Type B pancreatic cell (in vitro differentiated cells): ENCODE data around the gene NCOA7. TPM values are rescaled to one million over a fixed set of nuclear protein-coding genes. Genes with fewer than 3 reads are reported as not detected.

Source experiments
- DNase-seq: peaks from one replicate; pipeline ENCODE4 v3.0.0; 2021; ENCODE audit warnings: mixed read lengths; ENCODE audit not compliant: unreplicated experiment; ENCODE audit errors: extremely low spot score
- H3K27ac Mint-ChIP-seq: 2 replicates; pipeline ENCODE4 v1.8.0; 2021; ENCODE audit warnings: mild to moderate bottlenecking, mixed read lengths
- H3K27me3 Mint-ChIP-seq: 2 replicates; pipeline ENCODE4 v1.8.0; 2021; ENCODE audit warnings: mixed read lengths
- H3K36me3 Mint-ChIP-seq: 2 replicates; pipeline ENCODE4 v1.8.0; 2021; ENCODE audit warnings: mixed read lengths
- H3K4me1 Mint-ChIP-seq: one replicate; pipeline ENCODE4 v1.8.0; 2021; ENCODE audit warnings: mixed read lengths; ENCODE audit not compliant: unreplicated experiment
- H3K4me3 Mint-ChIP-seq: 2 replicates; pipeline ENCODE4 v1.8.0; 2021; ENCODE audit warnings: mild to moderate bottlenecking, mixed read lengths
- H3K9me3 Mint-ChIP-seq: 2 replicates; pipeline ENCODE4 v1.8.0; 2021; ENCODE audit warnings: mixed read lengths
- CTCF ChIP-seq: fragments of 200-600 bp; sonication (generic); conservative IDR thresholded peaks from 2 replicates; pipeline ENCODE4 v1.5.0; 2021; ENCODE audit warnings: antibody characterized with exemption, mild to moderate bottlenecking
- total RNA-seq: library from RNA; stranded (reverse); gene quantifications from 2 replicates; pipeline ENCODE4 v1.2.1, GENCODE V29; 2021; ENCODE audit warnings: low replicate concordance

NCOA7 gene
- total RNA-seq, 1 donor from 2014 or later = 29.9 TPM

- Mint-ChIP-seq H3K9me3 (peaks cover 4% of the 10 kb centered on the region), H3K4me3 (no peak overlapping the region), H3K27me3 (no peaks in the 10 kb centered on the region), H3K36me3 (peaks cover 15% of the 10 kb centered on the region), H3K27ac (no peak overlapping the region), H3K4me1 (no peaks in the 10 kb centered on the region)
- no peak for TF ChIP-seq CTCF
- DNase-seq = no peak
Observed at GRCh38 chr6:125852587-125852986, 61.8 kb downstream of the NCOA7 start.

GRCh38 chr6:125853168-125853567 is 62.4 kb downstream of the NCOA7 start:
- H3K27ac Mint-ChIP-seq = no peak overlapping the region
- H3K27me3 Mint-ChIP-seq = no peaks in the 10 kb centered on the region
- no peak overlapping the region for H3K4me3 Mint-ChIP-seq
- DNase-seq = no peak
- H3K36me3 Mint-ChIP-seq = peaks cover 11% of the 10 kb centered on the region
- no peak for TF ChIP-seq CTCF
- H3K4me1 Mint-ChIP-seq = no peaks in the 10 kb centered on the region
- no peaks in the 10 kb centered on the region for H3K9me3 Mint-ChIP-seq

- DNase-seq = no peak
- no peaks in the 10 kb centered on the region for H3K9me3 Mint-ChIP-seq
- no peak overlapping the region for H3K27ac Mint-ChIP-seq
- peaks cover 2% of the 10 kb centered on the region for H3K4me1 Mint-ChIP-seq
- H3K4me3 Mint-ChIP-seq = no peak overlapping the region
- H3K27me3 Mint-ChIP-seq = no peaks in the 10 kb centered on the region
- TF ChIP-seq CTCF = no peak
- peaks cover 11% of the 10 kb centered on the region for H3K36me3 Mint-ChIP-seq
Observed at GRCh38 chr6:125853756-125854155, 63.0 kb downstream of the NCOA7 start.

GRCh38 chr6:125854355-125854754 is 63.6 kb downstream of the NCOA7 start:
- Mint-ChIP-seq H3K27ac (no peak overlapping the region), H3K9me3 (no peaks in the 10 kb centered on the region), H3K4me3 (no peak overlapping the region), H3K4me1 (peaks cover 5% of the 10 kb centered on the region), H3K36me3 (peaks cover 11% of the 10 kb centered on the region), H3K27me3 (no peaks in the 10 kb centered on the region)
- no peak for TF ChIP-seq CTCF
- no peak for DNase-seq

- Mint-ChIP-seq H3K27ac (no peak overlapping the region), H3K4me3 (no peak overlapping the region), H3K4me1 (peaks cover 5% of the 10 kb centered on the region), H3K36me3 (peaks cover 11% of the 10 kb centered on the region), H3K9me3 (no peaks in the 10 kb centered on the region), H3K27me3 (no peaks in the 10 kb centered on the region)
- TF ChIP-seq CTCF = no peak
- DNase-seq = no peak
Observed at GRCh38 chr6:125855783-125856182, 65.0 kb downstream of the NCOA7 start.

- no peak for TF ChIP-seq CTCF
- no peak for DNase-seq
- Mint-ChIP-seq H3K27me3 (no peaks in the 10 kb centered on the region), H3K4me1 (peaks cover 5% of the 10 kb centered on the region), H3K9me3 (no peaks in the 10 kb centered on the region), H3K36me3 (peaks cover 2% of the 10 kb centered on the region), H3K27ac (no peak overlapping the region), H3K4me3 (no peak overlapping the region)
Observed at GRCh38 chr6:125857846-125858245, 67.1 kb downstream of the NCOA7 start.
